Thoracic aorta (tissue), 2 donors: ENCODE measurements around the gene C13orf42. TPM values are rescaled to one million over a fixed set of nuclear protein-coding genes. Genes with fewer than 3 reads are reported as not detected.

Source experiments
- ATAC-seq: fragments of 150-250 bp; one replicate; pipeline ENCODE4 v1.8.0; 2017; ENCODE audit warnings: low read depth; ENCODE audit not compliant: insufficient number of reproducible peaks, low FRiP score
- DNase-seq: peaks from one replicate; pipeline ENCODE4 v3.0.0-alpha.2; 2020; ENCODE audit warnings: low spot score
- H3K27ac ChIP-seq, 2 donors: fragments of 200-600 bp; sonication (generic); 1 replicate in 1 of 2; 2 replicates in 1 of 2; pipeline ENCODE4 v1.5.1; 2016; ENCODE audit warnings: mild to moderate bottlenecking in 2 of 2, moderate library complexity in 2 of 2
- H3K27me3 ChIP-seq: fragments of 200-600 bp; sonication (generic); replicated peaks from 2 replicates; pipeline ENCODE4 v1.6.0; 2016; ENCODE audit warnings: mild to moderate bottlenecking; ENCODE audit not compliant: insufficient read depth
- H3K36me3 ChIP-seq: fragments of 200-600 bp; sonication (generic); one replicate; pipeline ENCODE4 v1.5.1; 2016
- H3K4me1 ChIP-seq, 2 donors: fragments of 200-600 bp; sonication (generic); 1 replicate in 1 of 2; 2 replicates in 1 of 2; pipeline versions ENCODE4 v1.5.1 to v1.6.0; 2016; ENCODE audit warnings: low read depth in 2 of 2, mild to moderate bottlenecking in 1 of 2; ENCODE audit not compliant: control insufficient read depth in 1 of 2
- H3K4me3 ChIP-seq: fragments of 200-600 bp; sonication (generic); 2 replicates; pipeline ENCODE4 v1.5.1; 2016; ENCODE audit warnings: mild to moderate bottlenecking
- H3K9me3 ChIP-seq: fragments of 200-600 bp; sonication (generic); 2 replicates; pipeline ENCODE4 v1.5.1; 2016
- CTCF ChIP-seq: fragments of 200-600 bp; sonication (generic); IDR thresholded peaks from one replicate; pipeline ENCODE4 v1.5.1; 2019; ENCODE audit warnings: antibody characterized with exemption
- total RNA-seq, 2 donors: library from RNA; depleted of rRNA; stranded (reverse); fragments of >200 nt; gene quantifications; one replicate each; pipeline versions ENCODE4 v1.1.0 to v1.2.3, GENCODE V29; 2016

Gene C13orf42
- not detected for total RNA-seq

GRCh38 chr13:51111174-51111573, at the start of gene C13orf42:
Gene C13orf42, minus strand, starts transcription at chr13:51111274. Its CDS starts 65 bp downstream, at chr13:51111209.
- no peaks in the 10 kb centered on the region for H3K4me1 ChIP-seq
- no peaks in the 10 kb centered on the region for H3K27me3 ChIP-seq
- H3K9me3 ChIP-seq, result no peaks in the 10 kb centered on the region
- DNase-seq, result no peak
- ATAC-seq, result no peak
- no peak within 1 kb of the TSS for H3K27ac ChIP-seq
- no peak within 1 kb of the TSS for H3K4me3 ChIP-seq
- no peaks in the 10 kb centered on the region for H3K36me3 ChIP-seq
- no peak for TF ChIP-seq CTCF

GRCh38 chr13:51158880-51159518, 47.9 kb upstream of the C13orf42 start:
- no peaks in the 10 kb centered on the region for H3K9me3 ChIP-seq
- H3K4me1 ChIP-seq, result no peaks in the 10 kb centered on the region
- no peak for TF ChIP-seq CTCF
- H3K27ac ChIP-seq, result no peak overlapping the region
- H3K27me3 ChIP-seq, result no peaks in the 10 kb centered on the region
- no peak overlapping the region for H3K4me3 ChIP-seq
- ATAC-seq (no peak), DNase-seq (no peak)
- H3K36me3 ChIP-seq, result no peaks in the 10 kb centered on the region

GRCh38 chr13:51158365-51158764, 47.3 kb upstream of the C13orf42 start:
- H3K27me3 ChIP-seq, result no peaks in the 10 kb centered on the region
- H3K4me3 ChIP-seq, result no peak overlapping the region
- DNase-seq (no peak), ATAC-seq (no peak)
- H3K36me3 ChIP-seq, result no peaks in the 10 kb centered on the region
- no peaks in the 10 kb centered on the region for H3K4me1 ChIP-seq
- no peak for TF ChIP-seq CTCF
- H3K27ac ChIP-seq, result no peak overlapping the region
- H3K9me3 ChIP-seq, result no peaks in the 10 kb centered on the region

- Histone ChIP-seq H3K36me3 (no peaks in the 10 kb centered on the region), H3K4me3 (no peak overlapping the region), H3K4me1 (no peaks in the 10 kb centered on the region), H3K9me3 (no peaks in the 10 kb centered on the region), H3K27ac (no peak overlapping the region), H3K27me3 (no peaks in the 10 kb centered on the region)
- no peak for TF ChIP-seq CTCF
- DNase-seq, result no peak
- no peak for ATAC-seq
Measured at GRCh38 chr13:51156648-51157047, 45.6 kb upstream of the C13orf42 start.

GRCh38 chr13:51155776-51156515, 44.9 kb upstream of the C13orf42 start:
- no peaks in the 10 kb centered on the region for H3K36me3 ChIP-seq
- DNase-seq (no peak), ATAC-seq (no peak)
- H3K27ac ChIP-seq, result no peak overlapping the region
- H3K27me3 ChIP-seq, result no peaks in the 10 kb centered on the region
- H3K9me3 ChIP-seq, result no peaks in the 10 kb centered on the region
- TF ChIP-seq CTCF, result no peak
- H3K4me3 ChIP-seq, result no peak overlapping the region
- no peaks in the 10 kb centered on the region for H3K4me1 ChIP-seq
